ENCODE measurements around the gene MAP4K3.

The MAP4K3 gene

DNA sequence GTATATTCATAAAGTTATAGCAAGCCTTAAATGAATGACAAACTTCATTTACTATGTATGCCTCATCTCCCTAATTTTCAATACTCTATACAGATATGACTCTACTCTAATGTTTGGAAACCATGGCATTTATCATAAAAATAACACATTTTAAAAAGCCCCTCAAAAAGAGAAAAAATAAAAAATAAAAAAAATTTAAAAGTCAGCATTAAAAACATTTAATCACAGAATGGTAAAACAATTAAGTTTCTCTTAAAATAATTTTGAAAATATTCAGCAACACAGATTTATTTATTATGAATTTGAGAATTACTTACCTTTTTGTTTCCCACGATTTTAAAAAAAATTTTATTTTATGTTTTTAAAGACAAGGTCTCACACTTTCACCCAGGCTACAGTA, 128.3 kb downstream of the MAP4K3 start:
- in situ Hi-C loops (cut with MboI; ENCODE audit: low sequenced_read_pairs) = no loop called here

DNA sequence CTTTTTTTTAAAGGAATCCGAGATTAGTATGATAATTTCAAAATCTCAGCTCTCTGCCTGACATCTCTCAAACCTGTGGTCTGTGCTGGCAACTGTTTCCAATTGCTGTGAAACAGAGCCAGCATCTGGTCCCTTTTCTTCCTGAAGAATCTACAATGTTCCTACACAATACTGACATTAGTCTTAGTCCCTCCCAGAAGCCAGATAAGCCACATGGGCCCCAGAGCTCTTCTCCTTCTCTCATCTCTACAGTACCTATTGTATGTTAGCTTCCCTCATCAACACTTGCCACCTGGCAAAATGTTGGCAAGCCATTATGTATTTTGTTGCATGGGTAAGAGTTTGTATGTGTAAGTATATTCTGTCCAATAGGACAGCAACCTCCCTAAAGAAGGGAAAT, 130.5 kb downstream of the MAP4K3 start:
- in situ Hi-C loops (cut with MboI; ENCODE audit: low sequenced_read_pairs) = no loop called here

DNA sequence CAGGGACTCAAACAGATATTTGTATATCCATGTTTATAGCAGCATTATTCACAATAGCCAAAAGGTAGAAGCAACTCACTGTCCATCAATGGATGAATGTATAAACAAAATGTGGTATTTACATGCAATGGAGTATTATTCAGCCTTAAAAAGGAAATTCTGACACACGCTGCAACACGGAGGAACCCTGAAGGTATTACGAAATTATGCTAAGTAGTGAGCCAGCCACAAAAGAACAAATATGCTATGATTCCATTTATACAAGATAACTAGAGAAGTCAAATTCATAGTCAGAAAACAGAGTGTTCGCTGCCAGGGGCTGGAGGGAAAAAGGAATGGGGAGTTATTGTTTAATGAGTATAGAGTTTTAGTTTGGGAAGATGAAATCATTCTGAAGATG, 132.4 kb downstream of the MAP4K3 start:
- in situ Hi-C loops (cut with MboI; ENCODE audit: low sequenced_read_pairs) = no loop called here

DNA sequence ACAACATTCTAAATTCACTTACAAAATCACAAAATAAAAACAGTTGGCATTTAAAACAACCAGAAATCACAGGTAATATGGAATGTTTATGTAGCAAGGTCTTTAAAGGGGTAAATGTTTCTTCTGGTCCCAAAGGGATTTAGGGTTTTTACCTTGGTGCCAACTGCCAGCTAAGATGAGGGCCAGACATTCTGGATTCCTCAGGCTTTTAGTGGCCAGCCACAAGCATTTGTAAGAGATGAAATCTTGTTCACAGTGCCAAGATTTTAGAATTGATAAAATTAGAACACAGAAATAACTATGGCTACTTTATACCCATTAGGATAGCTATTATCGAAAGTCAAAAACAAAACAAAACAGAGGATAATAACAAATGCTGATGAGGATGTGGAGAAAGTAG, 132.9 kb downstream of the MAP4K3 start:
- in situ Hi-C loops (cut with MboI; ENCODE audit: low sequenced_read_pairs) = no loop called here

DNA sequence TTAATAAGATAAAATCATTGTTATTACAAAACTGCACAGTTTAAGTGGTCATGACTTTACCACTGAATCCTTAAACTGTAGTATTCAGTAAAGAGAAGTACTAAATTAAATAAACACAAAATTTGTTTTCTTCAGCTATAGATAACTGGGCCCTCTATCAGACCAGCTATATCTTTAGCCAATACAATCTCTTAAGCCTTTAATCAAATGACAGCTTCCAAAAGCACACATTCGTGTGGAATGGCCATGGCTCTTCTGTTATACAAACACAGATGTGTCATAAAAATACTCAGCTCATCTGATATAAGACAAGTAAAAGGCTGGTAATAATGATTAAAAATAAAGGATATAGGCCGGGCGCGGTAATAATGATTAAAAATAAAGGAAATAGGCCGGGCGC, 135.7 kb downstream of the MAP4K3 start:
- in situ Hi-C loops (cut with MboI; ENCODE audit: low sequenced_read_pairs) = no loop called here

DNA sequence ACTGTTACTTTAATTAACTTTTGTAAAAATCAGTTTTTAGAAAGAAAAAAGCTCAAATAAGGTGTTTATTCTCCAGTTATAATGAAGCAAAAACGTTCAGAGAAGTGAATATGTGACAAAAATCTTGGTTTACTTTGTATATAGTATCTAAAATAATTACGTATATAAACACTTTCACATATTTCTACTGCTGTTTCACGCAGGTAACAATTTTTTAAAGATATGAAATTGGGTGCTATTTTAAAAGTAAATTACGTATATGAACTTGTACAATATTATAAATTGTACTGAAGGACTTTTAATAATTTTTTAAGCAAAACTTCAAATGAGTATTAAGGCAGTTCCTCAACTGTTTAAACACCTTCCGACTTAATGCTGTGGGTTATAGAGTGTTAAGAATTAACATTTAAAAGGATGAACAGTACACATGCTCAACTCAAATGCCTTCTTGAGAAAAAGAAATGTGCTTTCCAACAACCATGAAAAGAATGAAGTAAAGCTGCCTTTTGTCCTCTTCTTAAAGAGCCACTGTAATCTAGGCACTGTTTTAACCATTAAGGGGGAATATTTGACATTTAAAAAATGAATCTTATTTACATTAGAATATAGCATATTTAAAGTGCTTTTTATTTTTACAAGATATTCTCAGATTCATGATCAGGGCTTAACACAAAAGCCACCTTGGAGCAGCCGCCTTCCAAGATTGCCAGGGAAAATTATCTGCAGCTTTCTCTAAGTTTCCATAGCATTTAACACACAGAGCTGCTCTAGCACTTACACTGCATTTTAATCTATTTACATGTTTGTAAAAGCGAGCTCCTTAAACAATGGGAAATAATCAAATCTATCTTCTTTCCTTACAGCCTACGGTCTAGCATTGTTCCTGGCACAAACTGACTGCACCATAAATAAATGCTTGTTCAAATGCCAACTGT, 136.8 kb downstream of the MAP4K3 start:
- in situ Hi-C loops (cut with MboI; ENCODE audit: low sequenced_read_pairs) = no loop called here

DNA sequence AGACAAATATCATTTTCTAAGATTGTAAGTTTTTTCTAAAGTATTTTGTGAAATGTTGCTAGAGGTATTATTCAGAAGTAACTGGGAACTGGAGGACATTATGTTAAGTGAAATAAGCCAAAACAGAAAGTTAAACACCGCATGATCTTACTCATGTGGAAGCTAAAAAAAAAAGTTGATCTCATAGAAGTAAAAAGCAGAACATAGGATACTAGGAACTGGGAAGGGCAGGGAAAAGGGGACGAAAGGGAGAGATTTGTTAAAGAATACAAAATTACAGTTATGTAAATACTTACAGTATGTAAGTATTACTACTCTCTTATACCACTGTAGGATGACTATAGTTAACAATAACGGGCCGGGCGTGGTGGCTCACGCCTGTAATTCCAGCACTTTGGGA, 146.7 kb downstream of the MAP4K3 start:
- in situ Hi-C loops (cut with MboI; ENCODE audit: low sequenced_read_pairs) = no loop called here

DNA sequence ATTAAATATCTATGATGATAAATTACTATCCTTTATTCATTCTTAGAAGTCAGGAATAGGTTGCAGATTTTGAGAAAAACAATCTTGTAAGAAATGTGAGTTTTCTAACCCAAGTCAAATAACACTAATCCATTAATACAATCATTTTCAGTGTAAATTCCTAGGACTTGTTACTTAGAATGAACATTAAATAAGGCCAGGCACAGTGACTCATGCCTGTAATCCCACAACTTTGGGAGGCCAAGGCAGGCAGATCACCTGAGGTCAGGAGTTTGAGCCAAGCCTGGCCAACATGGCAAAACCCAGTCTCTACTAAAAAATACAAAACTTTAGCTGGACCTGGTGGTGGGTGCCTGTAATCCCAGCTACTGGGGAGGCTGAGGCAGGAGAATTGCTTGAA, 147.5 kb downstream of the MAP4K3 start:
- in situ Hi-C loops (cut with MboI; ENCODE audit: low sequenced_read_pairs) = no loop called here

DNA sequence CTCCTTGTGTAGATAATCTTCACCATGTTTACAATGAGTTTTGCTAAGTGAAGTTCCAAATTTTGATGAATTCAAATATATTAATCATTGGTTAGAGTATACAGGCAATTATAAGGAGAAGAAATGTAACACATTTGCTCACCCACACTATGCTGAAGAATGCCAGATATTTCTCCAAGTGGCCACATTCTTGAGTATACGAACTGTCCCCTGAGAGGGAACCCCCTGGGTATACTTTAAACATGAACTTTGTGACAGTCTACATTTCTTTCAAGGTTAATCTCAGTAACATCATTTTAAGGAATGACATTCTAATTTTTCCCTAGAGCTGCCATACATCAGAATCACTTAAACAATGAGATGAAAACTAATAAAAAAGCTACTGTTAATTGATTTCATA, 153.5 kb downstream of the MAP4K3 start:
- in situ Hi-C loops (cut with MboI; ENCODE audit: low sequenced_read_pairs) = no loop called here

DNA sequence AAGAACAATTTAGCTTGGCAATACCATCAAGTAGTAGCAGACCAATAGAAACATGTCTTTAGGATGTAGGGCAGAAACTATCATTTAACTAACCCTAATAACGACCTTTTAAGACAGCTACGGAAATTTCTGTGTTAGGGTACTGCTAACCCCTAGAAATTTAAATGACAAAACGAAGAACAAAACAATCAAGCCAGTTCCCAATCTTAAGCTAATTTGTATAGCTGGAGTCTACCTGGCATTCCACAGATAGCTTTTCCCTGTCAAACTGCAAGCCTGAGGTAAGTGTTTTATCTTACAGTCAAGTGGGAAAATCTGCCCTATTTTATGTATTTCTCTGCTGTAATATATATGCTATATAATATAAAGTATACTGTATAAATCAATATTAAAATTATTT, 155.7 kb downstream of the MAP4K3 start:
- in situ Hi-C loops (cut with MboI; ENCODE audit: low sequenced_read_pairs) = no loop called here

DNA sequence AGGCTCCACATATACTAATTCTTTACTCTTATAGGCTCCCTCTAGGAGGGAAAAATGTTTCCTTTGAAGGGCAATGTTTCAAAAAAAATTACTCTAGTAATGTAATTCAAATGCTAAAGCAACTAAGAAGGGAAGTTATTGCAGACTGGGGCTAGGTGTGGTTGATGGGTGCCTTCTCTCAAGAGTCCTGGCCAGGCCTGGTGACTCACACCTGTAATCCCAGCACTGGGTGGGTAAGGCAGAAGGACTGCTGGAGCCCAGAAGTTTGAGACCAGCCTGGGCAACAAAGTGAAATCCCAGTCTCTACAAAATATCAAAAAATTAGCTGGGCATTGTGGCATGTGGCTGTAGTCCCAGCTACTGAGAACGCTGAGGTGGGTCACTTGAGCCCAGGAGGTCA, 162.1 kb downstream of the MAP4K3 start:
- in situ Hi-C loops (cut with MboI; ENCODE audit: low sequenced_read_pairs) = no loop called here

DNA sequence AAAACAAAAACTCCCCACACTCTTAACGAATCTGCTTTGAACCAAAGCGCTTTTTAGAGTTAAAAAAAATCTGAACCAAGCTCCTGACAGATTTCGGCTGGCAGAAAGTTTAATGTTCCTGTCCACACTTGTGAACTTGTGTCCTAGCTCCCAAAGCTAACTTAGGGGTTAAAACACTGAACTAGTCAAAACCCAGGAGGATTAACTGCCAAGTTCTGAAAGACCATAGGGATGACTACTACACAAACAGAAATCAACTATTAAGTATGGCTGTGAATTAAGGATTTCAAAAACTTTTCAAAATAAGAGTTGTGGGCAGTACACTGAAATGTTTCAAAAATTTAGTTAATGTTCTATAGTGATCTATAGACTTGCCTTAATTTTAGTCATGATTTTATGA, 167.1 kb downstream of the MAP4K3 start:
- in situ Hi-C loops (cut with MboI; ENCODE audit: low sequenced_read_pairs) = no loop called here

DNA sequence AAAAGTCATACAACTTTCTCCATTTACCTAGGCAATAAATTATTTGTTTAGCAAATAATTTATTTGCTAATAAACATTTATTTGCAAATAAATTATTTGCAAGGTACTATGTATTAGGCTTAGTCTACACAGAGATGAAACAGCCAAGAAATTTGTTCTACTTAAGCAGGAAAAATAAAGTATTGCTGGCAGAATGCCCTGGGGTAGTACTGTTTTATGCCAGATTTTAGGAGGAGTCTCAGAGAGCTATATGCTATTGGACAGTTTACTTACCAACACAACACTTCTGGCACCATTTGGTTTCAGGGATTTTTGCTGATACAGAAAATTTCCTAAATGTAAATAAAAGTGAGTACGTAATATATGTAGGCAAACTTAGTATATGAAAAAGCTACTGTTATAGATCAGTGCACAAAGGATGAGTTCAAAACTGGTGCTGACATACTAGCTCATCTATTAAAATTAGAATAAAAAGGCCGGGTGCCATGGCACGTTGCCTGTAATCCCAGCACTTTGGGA, 170.1 kb downstream of the MAP4K3 start:
- in situ Hi-C loops (cut with MboI; ENCODE audit: low sequenced_read_pairs) = no loop called here

DNA sequence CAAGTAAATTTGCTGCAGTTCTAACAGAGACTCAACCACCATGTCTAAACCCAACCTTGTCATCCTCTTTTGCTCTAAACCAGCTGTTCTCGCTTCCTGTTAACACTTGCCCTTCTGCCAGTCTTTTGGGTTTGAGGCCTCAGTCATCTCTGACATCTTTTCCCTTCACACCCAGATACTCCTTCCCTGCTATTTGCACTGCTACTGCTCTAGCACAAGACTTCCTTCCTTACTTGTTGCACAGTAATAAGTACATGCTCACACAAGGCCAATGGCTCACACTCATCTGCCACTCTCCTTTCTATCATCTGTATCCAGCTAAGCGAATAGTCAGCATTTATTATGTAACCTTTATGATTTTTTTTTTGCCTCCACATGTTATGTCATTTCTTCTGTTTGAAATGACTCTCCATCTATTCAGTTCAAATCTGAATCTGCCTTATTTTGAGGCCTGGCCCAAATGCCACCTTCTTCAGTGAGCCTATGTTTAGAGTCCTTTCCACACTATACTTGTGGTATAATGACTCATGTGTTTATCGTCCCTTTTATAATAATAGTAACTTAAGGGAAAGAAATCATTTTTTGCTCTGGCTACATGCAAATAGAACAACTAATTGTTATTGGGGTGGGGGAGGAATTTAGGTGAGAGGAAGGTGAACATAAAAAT, 170.8 kb downstream of the MAP4K3 start:
- in situ Hi-C loops (cut with MboI; ENCODE audit: low sequenced_read_pairs) = no loop called here

DNA sequence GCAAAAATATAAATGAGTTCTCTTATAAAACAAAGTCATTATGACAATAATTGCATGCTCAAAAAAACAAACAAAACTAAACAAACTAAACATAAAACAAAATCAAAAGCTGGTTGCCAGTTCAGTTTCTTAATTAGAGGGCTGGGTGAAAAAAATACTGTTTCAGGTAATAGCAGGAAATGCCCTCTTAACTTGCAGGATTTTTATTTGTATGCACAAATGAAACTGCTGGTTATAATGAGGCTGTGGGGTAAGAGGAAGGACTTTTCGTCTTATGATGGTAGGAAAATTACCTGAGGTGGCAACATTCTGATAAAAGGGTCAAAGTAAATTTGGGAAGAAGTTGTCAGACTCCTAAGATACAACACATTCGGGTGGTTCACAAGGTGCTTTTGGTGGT, 171.8 kb downstream of the MAP4K3 start:
- in situ Hi-C loops (cut with MboI; ENCODE audit: low sequenced_read_pairs) = no loop called here

DNA sequence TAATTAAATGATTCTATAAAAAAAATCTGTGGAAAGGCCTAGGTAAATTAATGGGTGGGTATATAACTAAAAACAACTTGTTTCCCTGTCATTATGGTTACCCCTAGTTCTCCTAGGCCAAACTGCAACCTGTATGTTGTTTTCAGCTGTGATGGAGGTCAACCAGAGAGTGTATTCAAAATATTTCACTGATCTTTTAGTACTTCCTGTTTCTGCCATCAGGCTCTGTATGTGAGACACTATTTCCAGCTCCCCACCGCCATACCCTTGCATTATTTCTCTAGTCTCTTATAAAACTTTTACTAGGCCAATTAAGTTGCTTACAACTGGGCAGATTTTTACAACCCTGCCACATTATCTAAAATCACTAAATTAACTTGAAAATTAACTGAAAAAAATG, 172.4 kb downstream of the MAP4K3 start:
- in situ Hi-C loops (cut with MboI; ENCODE audit: low sequenced_read_pairs) = no loop called here

DNA sequence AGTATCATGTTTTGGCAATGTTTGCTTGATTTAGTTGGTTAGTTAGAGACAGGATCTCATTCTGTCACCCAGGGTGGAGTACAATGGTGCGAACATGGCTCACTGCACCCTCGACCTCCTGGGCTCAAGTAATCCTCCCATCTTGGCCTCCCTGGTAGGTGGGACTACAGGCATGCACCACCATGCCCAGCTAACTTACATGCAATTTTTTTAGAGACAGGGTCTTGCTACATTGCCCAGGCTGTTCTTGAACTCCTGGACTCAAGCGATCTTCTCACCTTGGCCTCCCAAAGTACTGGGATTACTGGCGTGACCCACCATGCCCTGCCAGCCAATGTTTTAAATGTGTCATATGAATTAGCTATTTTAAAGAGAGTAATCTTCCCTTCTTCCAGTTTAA, 177.0 kb downstream of the MAP4K3 start:
- in situ Hi-C loops (cut with MboI; ENCODE audit: low sequenced_read_pairs) = no loop called here

DNA sequence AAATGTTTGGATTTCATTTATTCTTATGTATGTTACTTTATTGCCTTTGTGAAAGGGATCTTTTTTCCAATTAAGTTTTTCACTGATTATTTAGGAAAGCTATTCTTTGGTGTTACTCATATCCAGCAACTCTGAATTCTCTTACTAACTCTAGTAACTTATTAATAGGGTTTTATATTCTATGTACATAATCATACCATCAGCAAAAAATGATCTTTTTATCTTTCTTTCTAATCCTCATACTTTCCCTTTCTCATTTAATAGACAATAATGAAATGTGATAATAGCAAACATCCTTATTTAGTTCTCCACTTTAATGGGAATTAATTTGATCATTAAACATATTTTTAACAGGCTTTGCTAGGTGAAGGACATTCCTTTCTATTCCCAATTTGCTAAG, 181.0 kb downstream of the MAP4K3 start:
- in situ Hi-C loops (cut with MboI; ENCODE audit: low sequenced_read_pairs) = no loop called here

DNA sequence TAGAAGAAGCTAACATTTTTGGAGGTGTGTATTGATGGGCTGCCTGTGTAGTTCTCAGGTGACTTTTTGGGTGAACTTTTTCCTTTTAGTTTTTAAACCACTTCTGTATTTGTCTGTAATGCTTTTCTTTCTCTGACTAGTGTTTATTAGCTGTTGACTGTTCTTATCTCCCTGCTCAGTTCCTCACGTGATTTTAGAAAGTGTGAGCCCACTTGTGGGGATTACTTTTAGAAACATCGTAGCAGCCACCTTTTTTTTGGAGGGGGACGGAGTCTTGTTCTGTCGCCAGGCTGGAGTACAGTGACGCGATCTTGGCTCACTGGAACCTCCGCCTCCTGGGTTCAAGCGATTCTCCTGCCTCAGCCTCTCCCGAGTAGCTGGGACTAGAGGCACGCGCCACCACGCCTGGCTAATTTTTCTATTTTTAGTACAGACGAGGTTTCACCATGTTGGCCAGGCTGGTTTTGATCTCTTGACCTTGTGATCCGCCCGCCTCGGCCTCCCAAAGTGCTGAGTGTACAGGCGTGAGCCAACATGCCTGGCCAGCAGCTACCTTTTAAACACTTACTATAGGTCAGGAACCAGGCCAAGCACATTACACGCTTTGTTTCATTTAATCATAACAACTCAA, 184.1 kb downstream of the MAP4K3 start:
- in situ Hi-C loops (cut with MboI; ENCODE audit: low sequenced_read_pairs) = no loop called here

DNA sequence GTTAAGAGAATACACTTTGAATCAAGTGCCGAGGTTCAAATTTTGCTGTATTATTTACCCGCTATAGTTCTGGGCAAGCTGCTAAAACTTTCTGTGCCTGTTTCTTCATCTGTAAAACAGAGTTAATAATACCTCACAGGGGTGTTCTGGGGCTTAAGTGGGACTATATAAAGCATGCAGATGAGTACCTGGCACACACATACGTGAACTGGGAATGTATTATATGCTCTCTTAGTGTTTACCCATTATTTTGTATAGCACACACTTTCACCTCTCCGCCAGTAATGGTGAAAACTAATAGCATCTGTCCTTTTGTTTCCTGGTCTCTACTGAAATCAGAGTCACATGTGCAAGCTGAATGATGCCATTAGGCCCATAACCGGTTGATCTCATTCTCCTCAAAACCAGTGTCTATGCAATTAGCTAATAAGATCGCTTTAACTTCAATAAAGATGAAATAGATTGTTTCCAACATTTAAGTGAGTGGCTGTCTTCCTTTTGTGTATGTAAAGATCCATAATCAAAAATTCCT, 189.5 kb downstream of the MAP4K3 start:
- in situ Hi-C loops (cut with MboI; ENCODE audit: low sequenced_read_pairs) = loop anchor here (25.0 kb wide), 1 partner anchor 710 kb away; no protein-coding TSS in a partner anchor

DNA sequence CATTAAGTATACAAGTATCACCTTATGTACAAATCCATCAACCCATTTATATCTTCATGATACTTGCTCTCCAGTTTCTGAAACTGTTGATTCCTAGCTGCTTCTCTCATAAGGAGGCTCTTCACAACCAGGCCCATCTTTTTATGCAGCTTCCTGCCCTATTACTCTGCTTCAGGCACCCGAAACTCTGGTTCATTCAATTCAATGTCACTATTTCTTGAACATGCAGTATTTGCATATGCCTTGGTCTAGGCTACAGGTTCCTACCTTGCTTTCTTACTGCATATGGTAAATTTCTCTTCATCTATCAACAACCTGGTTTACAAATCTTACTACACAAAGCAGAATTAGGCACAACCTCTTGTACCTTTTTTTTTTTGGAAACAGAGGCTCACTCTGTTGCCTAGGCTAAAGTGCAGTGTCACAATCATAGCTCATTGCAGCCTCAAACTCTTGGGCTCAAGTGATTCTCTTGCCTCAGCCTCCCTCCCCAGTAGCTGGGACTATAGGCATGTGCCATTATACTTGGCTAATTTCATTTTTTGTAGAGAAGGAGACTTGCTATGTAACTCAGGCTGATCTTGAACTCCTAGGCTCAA, 190.6 kb downstream of the MAP4K3 start:
- in situ Hi-C loops (cut with MboI; ENCODE audit: low sequenced_read_pairs) = loop anchor here (25.0 kb wide), 1 partner anchor 709 kb away; no protein-coding TSS in a partner anchor

Data from HL-60/S4 (cell line).